Adrenal gland (tissue), 5 donors: Measurements from ENCODE around the gene SPTLC2.

Experiments
- POLR2A ChIP-seq, 2 donors: fragments of 450-650 bp; IDR thresholded peaks; one replicate each; pipeline ENCODE4 v1.6.1; 2017; ENCODE audit warnings: antibody characterized with exemption in 2 of 2, mild to moderate bottlenecking in 2 of 2, moderate library complexity in 1 of 2
- TF ChIP-seq, protein P1 (sequence below), 6 experiments: fragments of 450-650 bp in 4 of 6; fragments of 200-600 bp in 2 of 6; sonication (generic) in 1 of 6; IDR thresholded peaks; 1 replicate in 5 of 6; 2 replicates in 1 of 6; pipeline versions ENCODE4 v1.5.1 to v1.8.0; 2016 to 2021; ENCODE audit warnings: antibody characterized with exemption in 6 of 6, mild to moderate bottlenecking in 2 of 6, moderate library complexity in 1 of 6
- donor health status: DM: no; HTN: no; CAD: no.

DNA sequence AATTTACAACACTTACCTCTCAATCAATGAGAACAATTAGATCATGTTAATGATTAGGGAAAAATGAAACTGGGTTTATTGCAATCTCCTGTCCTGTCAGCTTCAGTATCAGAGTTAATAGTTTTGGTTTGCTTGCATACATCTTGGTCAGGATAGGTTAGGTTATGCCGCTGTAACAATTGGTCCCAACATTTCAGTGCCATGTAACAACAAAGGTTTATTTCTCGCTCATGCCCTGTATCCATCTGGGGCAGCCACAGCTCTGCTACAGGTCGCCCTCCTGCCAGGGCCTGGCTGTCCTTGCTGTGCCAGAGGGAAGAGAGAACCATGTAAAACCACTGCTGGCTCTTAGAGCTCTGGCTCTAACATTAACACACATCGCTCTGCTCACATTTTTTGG is 30.5 kb upstream of the SPTLC2 start:
- TF ChIP-seq, protein P1, sequence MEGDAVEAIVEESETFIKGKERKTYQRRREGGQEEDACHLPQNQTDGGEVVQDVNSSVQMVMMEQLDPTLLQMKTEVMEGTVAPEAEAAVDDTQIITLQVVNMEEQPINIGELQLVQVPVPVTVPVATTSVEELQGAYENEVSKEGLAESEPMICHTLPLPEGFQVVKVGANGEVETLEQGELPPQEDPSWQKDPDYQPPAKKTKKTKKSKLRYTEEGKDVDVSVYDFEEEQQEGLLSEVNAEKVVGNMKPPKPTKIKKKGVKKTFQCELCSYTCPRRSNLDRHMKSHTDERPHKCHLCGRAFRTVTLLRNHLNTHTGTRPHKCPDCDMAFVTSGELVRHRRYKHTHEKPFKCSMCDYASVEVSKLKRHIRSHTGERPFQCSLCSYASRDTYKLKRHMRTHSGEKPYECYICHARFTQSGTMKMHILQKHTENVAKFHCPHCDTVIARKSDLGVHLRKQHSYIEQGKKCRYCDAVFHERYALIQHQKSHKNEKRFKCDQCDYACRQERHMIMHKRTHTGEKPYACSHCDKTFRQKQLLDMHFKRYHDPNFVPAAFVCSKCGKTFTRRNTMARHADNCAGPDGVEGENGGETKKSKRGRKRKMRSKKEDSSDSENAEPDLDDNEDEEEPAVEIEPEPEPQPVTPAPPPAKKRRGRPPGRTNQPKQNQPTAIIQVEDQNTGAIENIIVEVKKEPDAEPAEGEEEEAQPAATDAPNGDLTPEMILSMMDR (IDR thresholded peaks at IDR 0.05): no peak
- TF ChIP-seq POLR2A (IDR thresholded peaks at IDR 0.05): no peak
